MM.1S (cell line): Measurements from ENCODE around the gene ANO10.
A peak's percentile ranks its signal among the peaks of the same experiment; 100 is the strongest.

Experiments used
- DNase-seq: peaks from one replicate; pipeline ENCODE4 v3.0.0-alpha.2; 2015
- H2AFZ ChIP-seq: fragments of 300-600 bp; sonication (generic); 2 replicates; pipeline ENCODE4 v1.6.0; 2016; ENCODE audit warnings: antibody characterized with exemption, low read length
- H3F3A ChIP-seq: fragments of 300-600 bp; sonication (generic); 2 replicates; pipeline ENCODE4 v1.6.1; 2016; ENCODE audit warnings: mild to moderate bottlenecking, antibody characterized with exemption, low read length, moderate library complexity, mixed read lengths; ENCODE audit not compliant: insufficient read depth
- H3K27ac ChIP-seq: fragments of 300-600 bp; sonication (generic); 2 replicates; pipeline ENCODE4 v1.5.1; 2016; ENCODE audit warnings: mild to moderate bottlenecking, low read length
- H3K27me3 ChIP-seq: fragments of 300-600 bp; sonication (generic); replicated peaks from 2 replicates; pipeline ENCODE4 v1.6.0; 2016; ENCODE audit warnings: low read length; ENCODE audit not compliant: insufficient read depth
- H3K36me3 ChIP-seq: fragments of 300-600 bp; sonication (generic); replicated peaks from 2 replicates; pipeline ENCODE4 v1.6.1; 2016; ENCODE audit warnings: mild to moderate bottlenecking, low read length, mixed read lengths; ENCODE audit not compliant: insufficient read depth
- H3K4me1 ChIP-seq: fragments of 300-600 bp; sonication (generic); 2 replicates; pipeline ENCODE4 v1.6.1; 2016; ENCODE audit warnings: low read length, mixed read lengths
- H3K4me2 ChIP-seq: fragments of 300-600 bp; sonication (generic); 2 replicates; pipeline ENCODE4 v1.6.0; 2016; ENCODE audit warnings: low read depth, low read length
- H3K4me3 ChIP-seq: fragments of 300-600 bp; sonication (generic); 2 replicates; pipeline ENCODE4 v1.5.1; 2016; ENCODE audit warnings: low read length, mixed read lengths
- H3K79me2 ChIP-seq: fragments of 300-600 bp; sonication (generic); 2 replicates; pipeline ENCODE4 v1.6.1; 2016; ENCODE audit warnings: mixed run types, low read length, mixed read lengths
- H3K9ac ChIP-seq: fragments of 300-600 bp; sonication (generic); 2 replicates; pipeline ENCODE4 v1.6.1; 2016; ENCODE audit warnings: low read length, mixed read lengths
- H3K9me2 ChIP-seq: fragments of 300-600 bp; sonication (generic); replicated peaks from 2 replicates; pipeline ENCODE4 v1.6.1; 2016; ENCODE audit warnings: mild to moderate bottlenecking, low read length, mixed read lengths; ENCODE audit not compliant: insufficient read depth
- H3K9me3 ChIP-seq: fragments of 300-600 bp; sonication (generic); replicated peaks from 2 replicates; pipeline ENCODE4 v1.6.1; 2016; ENCODE audit warnings: mild to moderate bottlenecking, low read length, mixed read lengths; ENCODE audit not compliant: insufficient read depth
- H4K20me1 ChIP-seq: fragments of 300-600 bp; sonication (generic); 2 replicates; pipeline ENCODE4 v1.6.1; 2016; ENCODE audit warnings: mild to moderate bottlenecking, low read length, moderate library complexity, mixed read lengths; ENCODE audit not compliant: insufficient read depth
- CTCF ChIP-seq: fragments of 300-600 bp; sonication (generic); IDR thresholded peaks from 2 replicates; pipeline ENCODE4 v1.5.1; 2016; ENCODE audit warnings: antibody characterized with exemption, low read length, mixed read lengths
- EZH2 ChIP-seq: fragments of 300-600 bp; sonication (generic); optimal IDR thresholded peaks from 2 replicates; pipeline ENCODE3; 2017; ENCODE audit warnings: low read depth, mild to moderate bottlenecking, antibody characterized with exemption, low read length, mixed read lengths
- EZH2phosphoT487 ChIP-seq: fragments of 300-600 bp; sonication (generic); IDR thresholded peaks from 2 replicates; pipeline ENCODE4 v1.6.1; 2018; ENCODE audit warnings: antibody characterized with exemption, low read length

The ANO10 gene

DNA sequence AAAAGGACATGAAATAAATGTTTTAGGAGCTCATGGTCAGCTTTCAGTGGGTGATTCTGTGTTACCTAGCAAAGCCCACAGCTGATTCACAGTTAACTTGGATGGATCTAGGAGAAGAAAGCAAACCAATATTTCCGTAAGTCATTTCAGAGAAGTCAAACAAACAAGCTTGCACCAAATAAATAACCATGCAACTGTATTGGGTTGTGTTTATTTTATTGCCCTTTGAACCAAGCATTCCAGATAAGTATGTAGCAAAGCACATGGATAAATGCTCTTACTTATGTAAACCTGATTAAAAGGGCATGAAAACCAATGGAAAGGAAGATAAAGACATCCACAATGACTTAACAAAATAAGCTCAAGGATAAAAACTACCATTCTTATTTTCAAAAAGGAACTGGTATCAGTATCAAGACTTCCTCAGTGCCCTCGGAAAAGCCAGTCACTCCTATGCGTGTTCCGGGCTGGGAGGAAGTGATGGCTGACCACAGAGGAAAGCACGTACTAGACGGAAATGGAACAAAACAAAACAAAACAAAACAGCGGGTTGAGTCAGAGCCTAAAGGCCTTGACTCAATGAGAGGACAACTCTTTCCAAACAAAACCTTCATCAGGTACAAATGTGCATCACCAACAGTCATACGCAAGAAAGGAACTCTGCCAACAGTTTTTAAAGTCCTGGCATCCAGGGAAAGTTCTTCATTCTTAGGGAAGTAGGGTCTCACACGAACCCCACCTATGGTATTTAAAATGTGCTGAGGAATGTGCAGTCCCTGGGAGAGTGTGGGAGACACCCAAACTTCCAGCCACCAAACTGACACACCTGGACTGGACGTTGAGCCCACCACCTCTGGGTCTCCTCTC is 232.2 kb downstream of the ANO10 start:
- TF ChIP-seq EZH2 (no peak), CTCF (no peak), EZH2phosphoT487 (no peak)
- no peaks in the 10 kb centered on the region for H3K27me3 ChIP-seq
- H3K9me3 ChIP-seq: no peaks in the 10 kb centered on the region
- no peaks in the 10 kb centered on the region for H3F3A ChIP-seq
- no peaks in the 10 kb centered on the region for H3K79me2 ChIP-seq
- peak; percentile 70 for DNase-seq
- H3K9me2 ChIP-seq: no peaks in the 10 kb centered on the region
- H3K4me2 ChIP-seq: peak overlapping the region; percentile 44
- H3K4me1 ChIP-seq: peaks cover 19% of the 10 kb centered on the region
- peak overlapping the region; percentile 5; the same call in 1 of the 2 replicates for H3K4me3 ChIP-seq
- no peaks in the 10 kb centered on the region for H3K36me3 ChIP-seq
- H4K20me1 ChIP-seq: no peaks in the 10 kb centered on the region
- H3K27ac ChIP-seq: peak overlapping the region; percentile 38; the same call in 1 of the 2 replicates
- H3K9ac ChIP-seq: no peak overlapping the region
- H2AFZ ChIP-seq: peak overlapping the region; percentile 30; the same call in 1 of the 2 replicates

DNA sequence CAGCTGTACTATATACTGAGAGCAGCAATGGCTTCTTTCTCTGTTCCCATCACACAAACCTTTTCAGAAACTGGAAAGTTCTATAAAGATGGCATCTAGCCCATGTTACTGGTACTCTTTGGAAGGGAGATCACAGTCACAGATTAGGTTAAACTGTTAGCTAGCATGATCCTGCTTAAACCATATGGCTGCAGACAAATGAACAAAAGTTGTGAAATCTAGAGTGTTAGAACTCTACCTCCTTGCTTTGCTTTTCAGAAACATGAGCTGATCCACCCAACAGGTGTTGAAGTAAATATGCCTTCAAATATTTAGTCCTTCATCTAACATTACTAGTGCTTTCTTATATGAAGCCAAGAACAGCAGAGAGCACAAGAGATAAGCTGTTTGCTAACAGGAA is 232.9 kb downstream of the ANO10 start:
- Histone ChIP-seq H3K27ac (peak overlapping the region; percentile 38; the same call in 1 of the 2 replicates), H3K27me3 (no peaks in the 10 kb centered on the region), H4K20me1 (no peaks in the 10 kb centered on the region), H3K79me2 (no peaks in the 10 kb centered on the region), H3K9ac (no peak overlapping the region), H3K4me3 (no peak overlapping the region), H3K4me2 (peak overlapping the region; percentile 44; the same call in 1 of the 2 replicates), H2AFZ (peak overlapping the region; percentile 6; the same call in 1 of the 2 replicates), H3K4me1 (peaks cover 19% of the 10 kb centered on the region), H3K9me3 (no peaks in the 10 kb centered on the region), H3K9me2 (no peaks in the 10 kb centered on the region), H3F3A (no peaks in the 10 kb centered on the region), H3K36me3 (no peaks in the 10 kb centered on the region)
- TF ChIP-seq CTCF (no peak), EZH2 (no peak), EZH2phosphoT487 (no peak)
- no peak for DNase-seq

DNA sequence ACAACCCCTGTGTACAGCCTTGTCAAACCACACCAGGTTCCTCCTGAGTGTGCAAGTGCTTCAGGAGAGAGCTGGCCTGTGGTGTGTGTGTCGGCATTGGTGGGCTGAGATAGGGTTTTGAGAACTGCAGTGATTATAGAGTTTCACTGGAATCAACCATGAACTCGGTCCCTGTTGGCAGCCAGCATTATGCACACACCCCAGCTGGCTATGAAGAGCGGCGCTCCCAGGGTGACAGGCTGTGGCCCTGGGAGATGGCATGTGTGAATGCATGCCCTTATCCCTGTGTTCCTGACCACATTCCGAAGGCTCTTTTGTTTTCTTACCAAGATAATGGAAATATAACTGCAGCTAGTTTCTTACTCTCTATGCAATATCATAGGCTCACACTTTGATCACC is 233.6 kb downstream of the ANO10 start:
- Histone ChIP-seq H3K4me2 (no peak overlapping the region), H3F3A (no peaks in the 10 kb centered on the region)

More for the DNA sequence above, 233.6 kb downstream of the ANO10 start:
- no peaks in the 10 kb centered on the region for H4K20me1 ChIP-seq
- no peaks in the 10 kb centered on the region for H3K36me3 ChIP-seq
- H2AFZ ChIP-seq: no peak overlapping the region
- no peaks in the 10 kb centered on the region for H3K9me2 ChIP-seq
- H3K27ac ChIP-seq: no peak overlapping the region
- H3K9me3 ChIP-seq: no peaks in the 10 kb centered on the region
- no peaks in the 10 kb centered on the region for H3K79me2 ChIP-seq
- no peak overlapping the region for H3K4me3 ChIP-seq
- H3K9ac ChIP-seq: no peak overlapping the region
- TF ChIP-seq EZH2 (no peak), EZH2phosphoT487 (no peak)
- H3K27me3 ChIP-seq: no peaks in the 10 kb centered on the region
- peaks cover 19% of the 10 kb centered on the region for H3K4me1 ChIP-seq
- DNase-seq: no peak
